Measurements from ENCODE around the gene COX6B2.
"Not testable (repeated sequence)": the region's sequence is repeated elsewhere in the genome, so short reads cannot be mapped to it uniquely, and the experiment has no call there.

COX6B2 gene

GRCh38 chr19:55341595-55342531 is 12.7 kb downstream of the COX6B2 start:
- no peak for DNase-seq (ENCODE audit: low read depth)

GRCh38 chr19:55341171-55341588 is 13.3 kb downstream of the COX6B2 start:
- peak; percentile 38 for DNase-seq (ENCODE audit: low read depth)

- no peak for DNase-seq (ENCODE audit: low read depth)
Observed at GRCh38 chr19:55340784-55341147, 13.8 kb downstream of the COX6B2 start.

- no peak for DNase-seq (ENCODE audit: low read depth)
Observed at GRCh38 chr19:55339889-55340783, 14.4 kb downstream of the COX6B2 start.

- peak; percentile 100 for DNase-seq (ENCODE audit: low read depth)
Observed at GRCh38 chr19:55339105-55339888, 15.2 kb downstream of the COX6B2 start, which contains the start of gene KMT5C. KMT5C (plus strand) TSS chr19:55339876; CDS start chr19:55341937, 2,061 bp downstream.

GRCh38 chr19:55336101-55336500 is 18.4 kb downstream of the COX6B2 start:
- DNase-seq (ENCODE audit: low read depth), result no peak

- DNase-seq (ENCODE audit: low read depth), result no peak
Observed at GRCh38 chr19:55333870-55334269, 20.6 kb downstream of the COX6B2 start.

GRCh38 chr19:55329791-55330190 is 24.7 kb downstream of the COX6B2 start:
- DNase-seq (ENCODE audit: low read depth), result not testable (repeated sequence)

- not testable (repeated sequence) for DNase-seq (ENCODE audit: low read depth)
Observed at GRCh38 chr19:55328774-55329318, 25.7 kb downstream of the COX6B2 start.

GRCh38 chr19:55325172-55325571 is 29.3 kb downstream of the COX6B2 start, which contains the start of gene TMEM150B:
TMEM150B (minus strand) TSS chr19:55325341; CDS start chr19:55321036, 4,305 bp downstream.
- no peak for DNase-seq (ENCODE audit: low read depth)

GRCh38 chr19:55324662-55325061 is 29.9 kb downstream of the COX6B2 start:
- DNase-seq (ENCODE audit: low read depth), result no peak

GRCh38 chr19:55322204-55322885 is 32.2 kb downstream of the COX6B2 start:
- no peak for DNase-seq (ENCODE audit: low read depth)

- no peak for DNase-seq (ENCODE audit: low read depth)
Observed at GRCh38 chr19:55321466-55322137, 32.9 kb downstream of the COX6B2 start.

- no peak for DNase-seq (ENCODE audit: low read depth)
Observed at GRCh38 chr19:55320844-55321419, 33.6 kb downstream of the COX6B2 start.

- no peak for DNase-seq (ENCODE audit: low read depth)
Observed at GRCh38 chr19:55319785-55320184, 34.7 kb downstream of the COX6B2 start.

- no peak for DNase-seq (ENCODE audit: low read depth)
Observed at GRCh38 chr19:55316646-55317045, 37.9 kb downstream of the COX6B2 start.

GRCh38 chr19:55315956-55316525 is 38.5 kb downstream of the COX6B2 start:
- DNase-seq (ENCODE audit: low read depth), result no peak

GRCh38 chr19:55314396-55314795 is 40.1 kb downstream of the COX6B2 start:
- no peak for DNase-seq (ENCODE audit: low read depth)

Measured in activated T-helper 9 cell treated with anti-CD3 and anti-CD28 coated beads, Interleukin-2, amount 50 U/mL, for 16 hours (primary cell).